K562 (cell line): ENCODE results near the gene RBMX. TPM values are rescaled to one million over a fixed set of nuclear protein-coding genes. Genes with fewer than 3 reads are reported as not detected.

Experiments used
- ATF7 ChIP-seq: fragments of 450-650 bp; IDR thresholded peaks from 2 replicates; pipeline ENCODE4 v1.7.1; 2014; ENCODE audit warnings: mild to moderate bottlenecking, moderate library complexity
- CCNT2 ChIP-seq: IDR thresholded peaks from 2 replicates; pipeline ENCODE4 v1.6.1; 2011; ENCODE audit warnings: borderline replicate concordance, low read depth, mild to moderate bottlenecking, moderate library complexity, mixed read lengths, low read length; ENCODE audit not compliant: insufficient read length; ENCODE audit errors: extremely low read depth
- EGR1 ChIP-seq: fragments of 450-650 bp; conservative IDR thresholded peaks from 2 replicates; pipeline ENCODE4 v1.6.1; 2017; ENCODE audit warnings: mild to moderate bottlenecking
- ERF ChIP-seq: fragments of 450-650 bp; formaldehyde crosslinking; IDR thresholded peaks from 2 replicates; pipeline ENCODE4 v1.4.0; 2020; ENCODE audit warnings: mild to moderate bottlenecking, mixed read lengths
- FOXA1 ChIP-seq: fragments of 450-650 bp; IDR thresholded peaks from 2 replicates; pipeline ENCODE4 v1.6.1; 2016; ENCODE audit warnings: mild to moderate bottlenecking, borderline replicate concordance
- HDGF ChIP-seq: fragments of 450-650 bp; IDR thresholded peaks from 2 replicates; pipeline ENCODE4 v1.6.1; 2016
- KDM1A ChIP-seq, 2 experiments: fragments of 450-650 bp; IDR thresholded peaks; 2 replicates each; pipeline ENCODE4 v1.6.1; 2016; ENCODE audit warnings: mild to moderate bottlenecking in 2 of 2
- KDM2B ChIP-seq: fragments of 250-450 bp; sonication (Bioruptor Pico); IDR thresholded peaks from 2 replicates; pipeline ENCODE4 v1.8.0; 2021; ENCODE audit warnings: mild to moderate bottlenecking, moderate library complexity
- NCOR1 ChIP-seq: fragments of 450-650 bp; IDR thresholded peaks from 2 replicates; pipeline ENCODE4 v1.6.1; 2016; ENCODE audit warnings: mild to moderate bottlenecking, moderate library complexity
- NFIX ChIP-seq: fragments of 250-450 bp; sonication (Bioruptor Pico); IDR thresholded peaks from 2 replicates; pipeline ENCODE4 v1.4.0; 2020; ENCODE audit warnings: low read depth, mild to moderate bottlenecking, moderate library complexity
- NFXL1 ChIP-seq: fragments of 450-650 bp; formaldehyde crosslinking; IDR thresholded peaks from 2 replicates; pipeline ENCODE4 v1.4.0; 2021; ENCODE audit warnings: mild to moderate bottlenecking
- PHF20 ChIP-seq: fragments of 450-650 bp; IDR thresholded peaks from 2 replicates; pipeline ENCODE4 v1.6.1; 2018; ENCODE audit not compliant: partially characterized antibody
- RUNX1 ChIP-seq: sonication (generic); IDR thresholded peaks from 2 replicates; pipeline ENCODE4 v1.6.1; 2016; ENCODE audit warnings: antibody characterized with exemption, low read depth
- STAT5B ChIP-seq: fragments of 250-450 bp; sonication (Bioruptor Pico); IDR thresholded peaks from 2 replicates; pipeline ENCODE4 v1.8.0; 2021; ENCODE audit warnings: mild to moderate bottlenecking, inconsistent platforms
- TAF1 ChIP-seq: IDR thresholded peaks from 2 replicates; pipeline ENCODE4 v1.6.1; 2011; ENCODE audit warnings: mild to moderate bottlenecking, low read length, moderate library complexity; ENCODE audit not compliant: insufficient read depth, control insufficient read depth, severe bottlenecking; ENCODE audit errors: extremely low read depth
- WHSC1 ChIP-seq: IDR thresholded peaks from one replicate; pipeline ENCODE4 v1.6.1; 2012; ENCODE audit warnings: low read length, control low read depth, inconsistent platforms
- XRCC3 ChIP-seq: fragments of 450-650 bp; IDR thresholded peaks from 2 replicates; pipeline ENCODE4 v1.6.1; 2017; ENCODE audit warnings: mild to moderate bottlenecking, moderate library complexity
- ZKSCAN3 ChIP-seq: fragments of 250-450 bp; sonication (Bioruptor Pico); IDR thresholded peaks from 2 replicates; pipeline ENCODE4 v1.4.0; 2020
- ZNF408 ChIP-seq: fragments of 250-450 bp; sonication (Bioruptor Pico); IDR thresholded peaks from 2 replicates; pipeline ENCODE4 v1.4.0; 2020; ENCODE audit warnings: low read depth, mild to moderate bottlenecking, moderate library complexity
- ZNF583 ChIP-seq: fragments of 250-450 bp; sonication (Bioruptor Pico); IDR thresholded peaks from 2 replicates; pipeline ENCODE4 v1.4.0; 2020
- ZNF696 ChIP-seq: fragments of 250-450 bp; sonication (Bioruptor Pico); conservative IDR thresholded peaks from 2 replicates; pipeline ENCODE4 v1.4.0; 2020; ENCODE audit warnings: mild to moderate bottlenecking, moderate library complexity
- ZNF699 ChIP-seq: fragments of 250-450 bp; sonication (Bioruptor Pico); IDR thresholded peaks from 2 replicates; pipeline ENCODE4 v1.8.0; 2021; ENCODE audit warnings: mild to moderate bottlenecking, moderate library complexity; ENCODE audit not compliant: insufficient replicate concordance
- ZNF766 ChIP-seq: fragments of 200-800 bp; sonication (Bioruptor generic); conservative IDR thresholded peaks from 2 replicates; pipeline ENCODE4 v1.6.1; 2016; ENCODE audit warnings: missing genetic modification characterization, missing compliant biosample characterization
- polyA plus RNA-seq, 8 experiments: library from polyadenylated mRNA; depleted of rRNA in 4 of 8; stranded (reverse) in 5 of 8; unstranded in 3 of 8; fragments of >200 nt; fragmentation: Nextera tagmentation in 2 of 8; fragmentation: Illumina TruSeq in 1 of 8; extraction: Ambion mirVana in 2 of 8; extraction: Trizol in 1 of 8; gene quantifications; 2 replicates each; pipeline versions ENCODE4 v1.2.1 to v1.2.3, GENCODE V29; 2011 to 2014; ENCODE audit warnings: inconsistent platforms in 1 of 8, missing spikeins in 1 of 8
- total RNA-seq, 7 experiments: library from RNA; depleted of rRNA in 6 of 7; stranded (reverse); fragments of >200 nt in 6 of 7; fragmentation: Illumina TruSeq in 2 of 7; extraction: Trizol in 2 of 7; gene quantifications; 2 replicates each; pipeline versions ENCODE4 v1.2.1 to v1.2.3, GENCODE V29; 2011 to 2021; ENCODE audit warnings: low replicate concordance in 1 of 7
- TF ChIP-seq, protein P1 (sequence below): fragments of 150-350 bp; conservative IDR thresholded peaks from 2 replicates; pipeline ENCODE4 v1.6.1; 2014; ENCODE audit warnings: low read length
- TF ChIP-seq, protein P2 (sequence below): fragments of 200-800 bp; sonication (Bioruptor generic); IDR thresholded peaks from 2 replicates; pipeline ENCODE4 v1.6.1; 2016; ENCODE audit warnings: missing genetic modification characterization, missing compliant biosample characterization

RBMX gene
- total and polyA plus RNA-seq, 9 of the 15 experiments (the other 6 are each of a cell fraction or from before 2014, with no cell fraction given): 405 to 671 (median 540) TPM

DNA sequence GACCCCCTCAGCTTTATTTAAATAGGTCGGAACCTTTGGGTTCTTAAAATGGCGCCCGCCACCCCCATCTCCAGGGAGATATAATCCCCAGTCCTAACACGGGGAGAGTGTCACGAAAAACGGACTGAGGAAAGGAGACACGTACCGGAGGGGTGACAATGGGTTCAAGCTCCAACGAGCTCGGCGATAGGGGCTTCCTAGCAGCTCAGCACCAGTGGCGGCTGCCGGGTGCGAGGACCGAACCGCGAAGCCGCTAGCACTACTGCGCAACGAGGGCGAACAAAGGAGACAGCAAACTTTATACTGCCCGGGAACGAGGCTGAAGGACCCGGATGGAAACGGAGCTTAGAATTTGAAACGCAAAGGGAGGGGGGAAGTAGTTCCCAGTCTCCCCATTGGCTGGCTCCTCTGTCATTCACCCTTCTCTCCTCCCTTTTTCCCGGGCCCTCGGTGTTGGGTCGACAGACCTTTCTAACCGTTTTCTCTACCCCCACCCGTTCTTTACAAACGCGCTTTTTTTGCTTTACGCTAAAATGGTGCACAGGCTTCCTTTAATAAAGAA is at the start of gene RBMX (continued):
- TF ChIP-seq ZNF583 (CRISPR knock-in tag): no peak
- TF ChIP-seq ZNF699 (CRISPR knock-in tag): no peak
- no peak for TF ChIP-seq FOXA1
- TF ChIP-seq EGR1: no peak
- no peak for TF ChIP-seq CCNT2
- no peak for TF ChIP-seq ZKSCAN3 (CRISPR knock-in tag)
- TF ChIP-seq, protein P1, sequence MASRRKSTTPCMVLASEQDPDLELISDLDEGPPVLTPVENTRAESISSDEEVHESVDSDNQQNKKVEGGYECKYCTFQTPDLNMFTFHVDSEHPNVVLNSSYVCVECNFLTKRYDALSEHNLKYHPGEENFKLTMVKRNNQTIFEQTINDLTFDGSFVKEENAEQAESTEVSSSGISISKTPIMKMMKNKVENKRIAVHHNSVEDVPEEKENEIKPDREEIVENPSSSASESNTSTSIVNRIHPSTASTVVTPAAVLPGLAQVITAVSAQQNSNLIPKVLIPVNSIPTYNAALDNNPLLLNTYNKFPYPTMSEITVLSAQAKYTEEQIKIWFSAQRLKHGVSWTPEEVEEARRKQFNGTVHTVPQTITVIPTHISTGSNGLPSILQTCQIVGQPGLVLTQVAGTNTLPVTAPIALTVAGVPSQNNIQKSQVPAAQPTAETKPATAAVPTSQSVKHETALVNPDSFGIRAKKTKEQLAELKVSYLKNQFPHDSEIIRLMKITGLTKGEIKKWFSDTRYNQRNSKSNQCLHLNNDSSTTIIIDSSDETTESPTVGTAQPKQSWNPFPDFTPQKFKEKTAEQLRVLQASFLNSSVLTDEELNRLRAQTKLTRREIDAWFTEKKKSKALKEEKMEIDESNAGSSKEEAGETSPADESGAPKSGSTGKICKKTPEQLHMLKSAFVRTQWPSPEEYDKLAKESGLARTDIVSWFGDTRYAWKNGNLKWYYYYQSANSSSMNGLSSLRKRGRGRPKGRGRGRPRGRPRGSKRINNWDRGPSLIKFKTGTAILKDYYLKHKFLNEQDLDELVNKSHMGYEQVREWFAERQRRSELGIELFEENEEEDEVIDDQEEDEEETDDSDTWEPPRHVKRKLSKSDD: peak; percentile 56; the same call in 1 of the 2 replicates
- no peak for TF ChIP-seq XRCC3
- TF ChIP-seq ZNF696 (CRISPR knock-in tag): no peak
- TF ChIP-seq ZNF766 (CRISPR knock-in tag): no peak
- TF ChIP-seq, protein P2, sequence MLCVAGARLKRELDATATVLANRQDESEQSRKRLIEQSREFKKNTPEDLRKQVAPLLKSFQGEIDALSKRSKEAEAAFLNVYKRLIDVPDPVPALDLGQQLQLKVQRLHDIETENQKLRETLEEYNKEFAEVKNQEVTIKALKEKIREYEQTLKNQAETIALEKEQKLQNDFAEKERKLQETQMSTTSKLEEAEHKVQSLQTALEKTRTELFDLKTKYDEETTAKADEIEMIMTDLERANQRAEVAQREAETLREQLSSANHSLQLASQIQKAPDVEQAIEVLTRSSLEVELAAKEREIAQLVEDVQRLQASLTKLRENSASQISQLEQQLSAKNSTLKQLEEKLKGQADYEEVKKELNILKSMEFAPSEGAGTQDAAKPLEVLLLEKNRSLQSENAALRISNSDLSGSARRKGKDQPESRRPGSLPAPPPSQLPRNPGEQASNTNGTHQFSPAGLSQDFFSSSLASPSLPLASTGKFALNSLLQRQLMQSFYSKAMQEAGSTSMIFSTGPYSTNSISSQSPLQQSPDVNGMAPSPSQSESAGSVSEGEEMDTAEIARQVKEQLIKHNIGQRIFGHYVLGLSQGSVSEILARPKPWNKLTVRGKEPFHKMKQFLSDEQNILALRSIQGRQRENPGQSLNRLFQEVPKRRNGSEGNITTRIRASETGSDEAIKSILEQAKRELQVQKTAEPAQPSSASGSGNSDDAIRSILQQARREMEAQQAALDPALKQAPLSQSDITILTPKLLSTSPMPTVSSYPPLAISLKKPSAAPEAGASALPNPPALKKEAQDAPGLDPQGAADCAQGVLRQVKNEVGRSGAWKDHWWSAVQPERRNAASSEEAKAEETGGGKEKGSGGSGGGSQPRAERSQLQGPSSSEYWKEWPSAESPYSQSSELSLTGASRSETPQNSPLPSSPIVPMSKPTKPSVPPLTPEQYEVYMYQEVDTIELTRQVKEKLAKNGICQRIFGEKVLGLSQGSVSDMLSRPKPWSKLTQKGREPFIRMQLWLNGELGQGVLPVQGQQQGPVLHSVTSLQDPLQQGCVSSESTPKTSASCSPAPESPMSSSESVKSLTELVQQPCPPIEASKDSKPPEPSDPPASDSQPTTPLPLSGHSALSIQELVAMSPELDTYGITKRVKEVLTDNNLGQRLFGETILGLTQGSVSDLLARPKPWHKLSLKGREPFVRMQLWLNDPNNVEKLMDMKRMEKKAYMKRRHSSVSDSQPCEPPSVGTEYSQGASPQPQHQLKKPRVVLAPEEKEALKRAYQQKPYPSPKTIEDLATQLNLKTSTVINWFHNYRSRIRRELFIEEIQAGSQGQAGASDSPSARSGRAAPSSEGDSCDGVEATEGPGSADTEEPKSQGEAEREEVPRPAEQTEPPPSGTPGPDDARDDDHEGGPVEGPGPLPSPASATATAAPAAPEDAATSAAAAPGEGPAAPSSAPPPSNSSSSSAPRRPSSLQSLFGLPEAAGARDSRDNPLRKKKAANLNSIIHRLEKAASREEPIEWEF (CRISPR knock-in tag): no peak
- TF ChIP-seq TAF1: peak; percentile 96
- TF ChIP-seq NFXL1: no peak
- TF ChIP-seq NCOR1: peak; percentile 68
- no peak for TF ChIP-seq HDGF
- TF ChIP-seq RUNX1: no peak
- TF ChIP-seq KDM1A (IDR thresholded peaks at IDR 0.05): no peak
- no peak for TF ChIP-seq ERF (CRISPR knock-in tag)
- no peak for TF ChIP-seq STAT5B (CRISPR knock-in tag)
- TF ChIP-seq NFIX: no peak
- no peak for TF ChIP-seq ZNF408 (CRISPR knock-in tag)
- TF ChIP-seq WHSC1: no peak
- TF ChIP-seq ATF7: peak; percentile 53
- TF ChIP-seq KDM2B (CRISPR knock-in tag): no peak
- no peak for TF ChIP-seq PHF20
